ENCODE measurements around the gene SMCHD1. TPM values are rescaled to one million over a fixed set of nuclear protein-coding genes. Genes with fewer than 3 reads are reported as not detected.

The SMCHD1 gene
- total RNA-seq, 1 experiment from 2014 or later = 33.0 TPM

GRCh38 chr18:2636126-2636631 is 19.3 kb upstream of the SMCHD1 start:
- no peak overlapping the region for H3K4me3 Mint-ChIP-seq
- no peak for ATAC-seq
- ChIA-PET POLR2A (interaction anchor here (0.7 kb wide), 1 partner anchor 347 kb away, joined by 3 read pairs; no protein-coding TSS in a partner anchor), CTCF (no interaction called here)
- no peak overlapping the region for H3K27ac Mint-ChIP-seq
- H3K9me3 Mint-ChIP-seq = peaks cover 34% of the 10 kb centered on the region
- no peaks in the 10 kb centered on the region; the same call in 1 of the 2 replicates for H3K27me3 Mint-ChIP-seq (ENCODE audit: low read depth)
- H3K4me1 Mint-ChIP-seq = no peaks in the 10 kb centered on the region
- peaks cover 2% of the 10 kb centered on the region; the same call in 1 of the 2 replicates for H3K36me3 Mint-ChIP-seq
- TF ChIP-seq NR3C1 (CRISPR knock-in tag; conservative IDR thresholded peaks at IDR 0.05; ENCODE audit: low read depth) (no peak), ZNF396 (CRISPR knock-in tag; IDR thresholded peaks at IDR 0.05; ENCODE audit: borderline replicate concordance) (no peak), HMGA2 (CRISPR knock-in tag; IDR thresholded peaks at IDR 0.05) (no peak), E2F1 (CRISPR knock-in tag; IDR thresholded peaks at IDR 0.05) (no peak), ZNF671 (CRISPR knock-in tag; IDR thresholded peaks at IDR 0.05) (no peak), ZNF423 (CRISPR knock-in tag; IDR thresholded peaks at IDR 0.05) (no peak), EMX1 (CRISPR knock-in tag; IDR thresholded peaks at IDR 0.05) (no peak), RORB (CRISPR knock-in tag; IDR thresholded peaks at IDR 0.05) (no peak), ZNF219 (CRISPR knock-in tag; IDR thresholded peaks at IDR 0.05; ENCODE audit: borderline replicate concordance) (no peak), HMGXB4 (CRISPR knock-in tag; IDR thresholded peaks at IDR 0.05) (no peak), FOXK1 (CRISPR knock-in tag; IDR thresholded peaks at IDR 0.05) (no peak), NR2C2 (CRISPR knock-in tag; IDR thresholded peaks at IDR 0.05) (no peak), MYBL2 (CRISPR knock-in tag; IDR thresholded peaks at IDR 0.05) (no peak), GABPB1 (CRISPR knock-in tag; IDR thresholded peaks at IDR 0.05) (no peak)
- TF ChIP-seq, protein P1, sequence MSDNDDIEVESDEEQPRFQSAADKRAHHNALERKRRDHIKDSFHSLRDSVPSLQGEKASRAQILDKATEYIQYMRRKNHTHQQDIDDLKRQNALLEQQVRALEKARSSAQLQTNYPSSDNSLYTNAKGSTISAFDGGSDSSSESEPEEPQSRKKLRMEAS (CRISPR knock-in tag; IDR thresholded peaks at IDR 0.05) = no peak
- TF ChIP-seq, protein P2, sequence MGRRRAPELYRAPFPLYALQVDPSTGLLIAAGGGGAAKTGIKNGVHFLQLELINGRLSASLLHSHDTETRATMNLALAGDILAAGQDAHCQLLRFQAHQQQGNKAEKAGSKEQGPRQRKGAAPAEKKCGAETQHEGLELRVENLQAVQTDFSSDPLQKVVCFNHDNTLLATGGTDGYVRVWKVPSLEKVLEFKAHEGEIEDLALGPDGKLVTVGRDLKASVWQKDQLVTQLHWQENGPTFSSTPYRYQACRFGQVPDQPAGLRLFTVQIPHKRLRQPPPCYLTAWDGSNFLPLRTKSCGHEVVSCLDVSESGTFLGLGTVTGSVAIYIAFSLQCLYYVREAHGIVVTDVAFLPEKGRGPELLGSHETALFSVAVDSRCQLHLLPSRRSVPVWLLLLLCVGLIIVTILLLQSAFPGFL (CRISPR knock-in tag; IDR thresholded peaks at IDR 0.05; ENCODE audit: borderline replicate concordance) = no peak
- TF ChIP-seq, protein P3, sequence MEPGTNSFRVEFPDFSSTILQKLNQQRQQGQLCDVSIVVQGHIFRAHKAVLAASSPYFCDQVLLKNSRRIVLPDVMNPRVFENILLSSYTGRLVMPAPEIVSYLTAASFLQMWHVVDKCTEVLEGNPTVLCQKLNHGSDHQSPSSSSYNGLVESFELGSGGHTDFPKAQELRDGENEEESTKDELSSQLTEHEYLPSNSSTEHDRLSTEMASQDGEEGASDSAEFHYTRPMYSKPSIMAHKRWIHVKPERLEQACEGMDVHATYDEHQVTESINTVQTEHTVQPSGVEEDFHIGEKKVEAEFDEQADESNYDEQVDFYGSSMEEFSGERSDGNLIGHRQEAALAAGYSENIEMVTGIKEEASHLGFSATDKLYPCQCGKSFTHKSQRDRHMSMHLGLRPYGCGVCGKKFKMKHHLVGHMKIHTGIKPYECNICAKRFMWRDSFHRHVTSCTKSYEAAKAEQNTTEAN (CRISPR knock-in tag; IDR thresholded peaks at IDR 0.05) = no peak
- DNase-seq (ENCODE audit: low spot score) = no peak

DNA sequence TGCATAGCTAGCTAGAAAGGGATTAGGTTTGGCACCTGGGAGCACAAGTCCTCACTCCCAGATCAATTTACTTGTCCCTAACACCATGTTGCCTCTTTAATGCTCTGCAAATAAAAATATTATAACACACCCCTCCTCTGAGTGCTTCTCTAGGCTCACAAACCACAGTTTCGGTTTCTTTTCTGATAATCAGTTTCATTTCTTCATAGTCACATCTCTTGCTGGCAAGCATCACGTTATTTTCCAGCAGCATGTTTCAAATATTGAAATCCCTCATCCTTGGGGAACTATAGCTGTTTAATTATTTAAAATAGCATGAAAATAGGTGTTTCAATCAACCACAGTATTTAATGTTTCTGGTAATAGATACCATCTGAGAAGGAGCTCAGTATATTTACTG is 13.9 kb upstream of the SMCHD1 start:
- ChIA-PET CTCF (no interaction called here), POLR2A (no interaction called here)
- Mint-ChIP-seq H3K27ac (no peak overlapping the region), H3K27me3 (ENCODE audit: low read depth) (no peaks in the 10 kb centered on the region), H3K4me1 (no peaks in the 10 kb centered on the region), H3K4me3 (no peak overlapping the region), H3K9me3 (no peaks in the 10 kb centered on the region), H3K36me3 (no peaks in the 10 kb centered on the region)
- no peak for ATAC-seq
- no peak for DNase-seq (ENCODE audit: low spot score)
- TF ChIP-seq SOX15 (CRISPR knock-in tag; IDR thresholded peaks at IDR 0.05) (no peak), HMGA2 (CRISPR knock-in tag; IDR thresholded peaks at IDR 0.05) (no peak), ZNF219 (CRISPR knock-in tag; IDR thresholded peaks at IDR 0.05; ENCODE audit: borderline replicate concordance) (no peak), TEAD4 (CRISPR knock-in tag; IDR thresholded peaks at IDR 0.05) (no peak), NFE2L1 (CRISPR knock-in tag; IDR thresholded peaks at IDR 0.05) (no peak)
- TF ChIP-seq, protein P4, sequence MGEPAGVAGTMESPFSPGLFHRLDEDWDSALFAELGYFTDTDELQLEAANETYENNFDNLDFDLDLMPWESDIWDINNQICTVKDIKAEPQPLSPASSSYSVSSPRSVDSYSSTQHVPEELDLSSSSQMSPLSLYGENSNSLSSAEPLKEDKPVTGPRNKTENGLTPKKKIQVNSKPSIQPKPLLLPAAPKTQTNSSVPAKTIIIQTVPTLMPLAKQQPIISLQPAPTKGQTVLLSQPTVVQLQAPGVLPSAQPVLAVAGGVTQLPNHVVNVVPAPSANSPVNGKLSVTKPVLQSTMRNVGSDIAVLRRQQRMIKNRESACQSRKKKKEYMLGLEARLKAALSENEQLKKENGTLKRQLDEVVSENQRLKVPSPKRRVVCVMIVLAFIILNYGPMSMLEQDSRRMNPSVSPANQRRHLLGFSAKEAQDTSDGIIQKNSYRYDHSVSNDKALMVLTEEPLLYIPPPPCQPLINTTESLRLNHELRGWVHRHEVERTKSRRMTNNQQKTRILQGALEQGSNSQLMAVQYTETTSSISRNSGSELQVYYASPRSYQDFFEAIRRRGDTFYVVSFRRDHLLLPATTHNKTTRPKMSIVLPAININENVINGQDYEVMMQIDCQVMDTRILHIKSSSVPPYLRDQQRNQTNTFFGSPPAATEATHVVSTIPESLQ (CRISPR knock-in tag; IDR thresholded peaks at IDR 0.05) = no peak
